ENCODE data around the gene GLYATL3. TPM values are rescaled to one million over a fixed set of nuclear protein-coding genes. Genes with fewer than 3 reads are reported as not detected.

Gene GLYATL3
- total RNA-seq, 1 donor from 2014 or later, result not detected

DNA sequence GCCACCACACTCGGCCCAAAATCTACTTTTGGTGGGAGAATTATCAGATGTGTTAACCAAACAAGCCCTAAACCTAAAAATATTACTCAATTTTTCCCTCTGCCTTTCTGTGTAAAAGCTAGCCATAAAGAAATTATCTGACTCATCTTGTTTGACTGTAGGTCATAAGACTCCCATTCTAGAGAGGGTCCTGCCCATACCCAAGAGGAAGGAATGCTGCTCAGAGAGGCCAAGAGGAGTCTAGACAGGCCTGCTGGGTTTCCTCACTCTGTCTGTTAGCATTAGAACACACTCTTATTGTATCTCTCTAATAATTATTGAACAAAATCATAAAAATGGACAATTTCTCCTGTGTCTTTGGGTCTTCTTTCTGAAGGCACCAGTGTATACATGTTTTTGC lies 76.9 kb downstream of the GLYATL3 start:
- DNase-seq (ENCODE audit: low spot score in 2 of 2), result no peak
- no peak for FAIRE-seq

Other genes starting within 250 kb of the GLYATL3 start
- gene MMUT, start 36.7 kb upstream of the GLYATL3 start, total RNA-seq, result 29.8 TPM
- gene CENPQ, start 36.6 kb upstream of the GLYATL3 start, total RNA-seq, result 4.5 TPM
- 4.9 TPM for gene C6orf141, start 50.7 kb downstream of the GLYATL3 start, total RNA-seq
- gene RHAG, start 136.9 kb downstream of the GLYATL3 start, total RNA-seq, result 0.41 TPM
- 0.82 TPM for gene CRISP2, start 213.6 kb downstream of the GLYATL3 start, total RNA-seq
- under 0.01 TPM for gene CRISP3, start 244.5 kb downstream of the GLYATL3 start, total RNA-seq

All from frontal cortex (tissue), 4 donors.